Astrocyte of the spinal cord (primary cell): ENCODE results near the gene IPMK.

Source experiments
- DNase-seq: peaks from one replicate; pipeline ENCODE4 v3.0.0; 2011; ENCODE audit warnings: low read depth, low spot score
- H3K4me3 ChIP-seq: 2 replicates; pipeline ENCODE4 v1.5.1; 2011; ENCODE audit warnings: low read depth, mild to moderate bottlenecking, low read length, moderate library complexity
- CTCF ChIP-seq: IDR thresholded peaks from 2 replicates; pipeline ENCODE4 v1.5.1; 2012; ENCODE audit warnings: low read depth, mild to moderate bottlenecking, low read length, inconsistent platforms
- in situ Hi-C: cut with HindIII; loops from 2 replicates; pipeline ENCODE4 v1.10.0; 2017; ENCODE audit warnings: low sequenced_read_pairs

The IPMK gene

DNA sequence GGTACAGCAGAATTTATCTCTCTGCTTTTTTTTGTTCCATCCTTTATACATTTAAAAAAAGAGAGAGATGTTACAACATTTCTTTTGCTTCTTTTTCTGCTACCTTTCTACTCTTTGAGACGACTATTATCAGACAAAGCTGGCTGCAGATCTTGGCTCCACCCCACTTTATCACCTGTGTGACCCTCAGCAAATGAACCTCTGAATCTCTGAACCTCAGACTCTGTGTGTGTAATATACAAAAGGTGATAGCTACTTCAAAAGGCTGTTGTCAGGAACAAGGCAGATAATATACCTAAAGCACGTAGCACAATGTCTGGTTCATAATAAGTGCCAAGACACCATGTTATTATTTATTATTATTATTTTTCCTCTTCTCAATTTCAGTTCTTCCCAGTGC, 34.6 kb upstream of the IPMK start:
- no peak for DNase-seq
- H3K4me3 ChIP-seq = no peak overlapping the region
- in situ Hi-C loops = no loop called here
- no peak for TF ChIP-seq CTCF

DNA sequence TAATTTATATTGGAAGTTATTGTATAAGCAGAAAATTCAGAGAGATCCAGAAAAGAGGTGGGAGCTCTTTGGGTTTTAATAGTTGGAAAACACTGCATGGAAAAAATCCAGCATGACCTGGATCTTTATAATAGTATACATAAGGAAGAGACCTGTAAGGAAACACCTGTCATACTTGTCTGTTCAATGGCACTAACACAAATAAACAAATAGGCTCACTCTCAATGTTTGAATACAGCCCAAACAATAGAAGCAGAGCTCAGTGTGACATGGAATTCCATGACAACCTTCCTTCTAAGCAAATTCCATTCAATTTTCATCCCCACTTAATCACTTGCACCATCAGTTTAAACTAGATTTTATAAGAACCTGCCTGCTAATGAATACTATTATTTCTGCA, 33.0 kb upstream of the IPMK start:
- no peak for DNase-seq
- no peak overlapping the region for H3K4me3 ChIP-seq
- in situ Hi-C loops = no loop called here
- no peak for TF ChIP-seq CTCF

DNA sequence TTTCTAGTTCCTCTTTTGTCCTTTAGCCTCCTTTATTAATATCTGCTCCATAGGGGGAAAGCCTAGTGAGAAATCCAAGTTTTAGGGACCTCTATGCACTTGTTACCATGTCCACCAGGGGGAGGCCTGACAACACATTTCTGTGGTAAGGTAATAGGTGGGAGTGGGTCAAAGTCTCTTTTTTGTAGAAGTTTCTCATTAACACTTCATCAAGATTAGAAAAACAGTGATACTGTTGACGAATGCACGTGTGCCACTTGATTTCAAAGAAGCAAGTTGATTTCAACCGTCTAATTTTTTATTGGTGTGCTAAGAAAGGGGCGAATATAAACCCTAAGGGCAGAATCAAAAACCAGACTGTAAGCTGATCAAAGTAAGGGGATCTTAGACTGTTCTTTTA, 31.9 kb upstream of the IPMK start:
- in situ Hi-C loops = no loop called here
- peak; percentile 85 for TF ChIP-seq CTCF
- DNase-seq = peak; percentile 51
- no peak overlapping the region for H3K4me3 ChIP-seq

DNA sequence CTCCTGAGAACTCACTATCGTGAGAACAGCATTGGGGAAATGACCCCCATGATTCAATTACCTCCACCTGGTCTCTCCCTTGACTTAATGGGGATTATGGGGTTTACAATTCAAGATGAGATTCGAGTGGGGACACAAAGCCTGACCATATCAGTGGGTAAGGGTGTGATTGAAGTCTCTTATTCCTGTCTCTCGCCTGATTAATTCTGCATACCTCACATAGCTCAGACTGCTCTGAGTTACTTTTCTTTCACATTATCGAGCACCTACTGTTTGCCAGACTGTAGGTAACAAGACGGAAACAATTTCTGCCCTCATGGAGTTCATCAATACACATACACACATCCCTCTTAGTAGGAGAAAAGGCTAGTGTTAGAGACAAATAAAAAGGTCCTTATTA, 26.3 kb upstream of the IPMK start:
- no peak for TF ChIP-seq CTCF
- H3K4me3 ChIP-seq = no peak overlapping the region
- DNase-seq = no peak
- in situ Hi-C loops = no loop called here

- TF ChIP-seq CTCF = peak; percentile 64
- no peak overlapping the region for H3K4me3 ChIP-seq
- in situ Hi-C loops = no loop called here
- peak; percentile 67 for DNase-seq
Measured at GRCh38 chr10:58291538-58292174, 24.0 kb upstream of the IPMK start.

- H3K4me3 ChIP-seq = no peak overlapping the region
- no peak for TF ChIP-seq CTCF
- in situ Hi-C loops = no loop called here
- peak; percentile 32 for DNase-seq
Measured at GRCh38 chr10:58282615-58283014, 14.9 kb upstream of the IPMK start.
